ENCODE data around the gene ARF3. TPM values are rescaled to one million over a fixed set of nuclear protein-coding genes. Genes with fewer than 3 reads are reported as not detected.
"Not testable (repeated sequence)": the region's sequence is repeated elsewhere in the genome, so short reads cannot be mapped to it uniquely, and the experiment has no call there.

ARF3 gene
- total and polyA plus RNA-seq, 12 donors = 30.3 to 90.8 (median 53.8) TPM

DNA sequence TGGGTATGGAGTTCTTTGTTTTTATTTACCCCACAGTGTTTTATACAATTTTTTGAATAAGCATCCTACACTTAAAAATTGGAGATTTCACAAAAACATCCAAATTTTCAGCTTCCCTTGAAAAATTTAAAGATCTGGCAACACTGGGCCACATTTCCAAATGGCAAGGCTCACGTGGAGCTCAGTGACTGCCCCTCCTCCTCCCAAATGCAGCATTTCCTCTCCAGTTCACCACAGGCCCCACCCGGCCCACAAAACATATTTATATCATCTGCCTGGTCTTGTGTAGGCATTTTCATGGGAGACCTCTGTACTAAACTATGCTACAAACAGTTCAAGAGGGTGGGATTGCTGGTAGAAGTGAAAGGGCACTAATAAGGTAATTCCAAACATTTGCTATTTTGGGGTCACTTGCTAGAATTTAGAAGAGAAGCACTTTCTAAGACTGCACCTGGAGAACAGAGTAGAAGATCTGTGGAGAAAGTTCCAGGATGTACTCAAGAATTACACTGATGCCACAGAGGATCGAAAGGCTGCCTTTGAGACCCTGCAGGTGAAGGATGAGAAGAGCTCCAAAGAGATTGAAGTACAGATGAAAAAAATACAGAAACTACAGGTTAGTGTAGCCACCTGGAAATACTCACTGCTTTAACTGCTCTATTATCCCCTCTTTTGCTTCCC lies 39.3 kb downstream of the ARF3 start:
- ATAC-seq = no peak
- no peaks in the 10 kb centered on the region for H3K9me3 ChIP-seq
- H3K36me3 ChIP-seq = peaks cover 0 to 15% (median 0%) of the 10 kb centered on the region in 9 donors
- H3K4me1 ChIP-seq = peaks cover 0 to 10% (median 0%) of the 10 kb centered on the region in 9 donors
- H3K27me3 ChIP-seq = no peaks in the 10 kb centered on the region
- DNase-seq = no peak
- TF ChIP-seq, protein P1, sequence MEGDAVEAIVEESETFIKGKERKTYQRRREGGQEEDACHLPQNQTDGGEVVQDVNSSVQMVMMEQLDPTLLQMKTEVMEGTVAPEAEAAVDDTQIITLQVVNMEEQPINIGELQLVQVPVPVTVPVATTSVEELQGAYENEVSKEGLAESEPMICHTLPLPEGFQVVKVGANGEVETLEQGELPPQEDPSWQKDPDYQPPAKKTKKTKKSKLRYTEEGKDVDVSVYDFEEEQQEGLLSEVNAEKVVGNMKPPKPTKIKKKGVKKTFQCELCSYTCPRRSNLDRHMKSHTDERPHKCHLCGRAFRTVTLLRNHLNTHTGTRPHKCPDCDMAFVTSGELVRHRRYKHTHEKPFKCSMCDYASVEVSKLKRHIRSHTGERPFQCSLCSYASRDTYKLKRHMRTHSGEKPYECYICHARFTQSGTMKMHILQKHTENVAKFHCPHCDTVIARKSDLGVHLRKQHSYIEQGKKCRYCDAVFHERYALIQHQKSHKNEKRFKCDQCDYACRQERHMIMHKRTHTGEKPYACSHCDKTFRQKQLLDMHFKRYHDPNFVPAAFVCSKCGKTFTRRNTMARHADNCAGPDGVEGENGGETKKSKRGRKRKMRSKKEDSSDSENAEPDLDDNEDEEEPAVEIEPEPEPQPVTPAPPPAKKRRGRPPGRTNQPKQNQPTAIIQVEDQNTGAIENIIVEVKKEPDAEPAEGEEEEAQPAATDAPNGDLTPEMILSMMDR (IDR thresholded peaks at IDR 0.05) = no peak
- peak overlapping the region in 1 of 10 donors; percentile 72 for H3K27ac ChIP-seq
- WGBS, 2 donors = 55 to 67% methylated on average over 3 of the region's 3 CpGs
- intact Hi-C loops (cut with DNase I) = no loop called here
- H3K4me3 ChIP-seq = peak overlapping the region in 1 of 10 donors; percentile 20

DNA sequence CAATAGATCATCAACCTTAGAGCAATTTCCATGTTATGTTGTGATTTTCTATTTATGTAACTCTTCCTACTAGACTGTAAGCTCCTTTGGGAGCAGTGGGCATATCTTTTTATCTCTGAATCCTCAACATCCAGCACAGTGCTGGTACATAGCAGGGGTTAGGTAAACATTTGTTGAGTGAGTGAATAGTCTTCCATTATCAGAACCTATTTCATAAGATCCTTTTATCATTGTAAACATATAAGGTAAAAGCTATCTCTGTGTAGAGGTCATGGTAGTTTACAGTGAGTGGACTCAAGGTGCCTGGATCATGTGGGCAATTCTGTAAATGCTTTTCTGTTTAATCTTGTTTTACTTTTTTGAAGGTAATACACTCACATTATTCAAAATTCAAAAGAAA lies 47.1 kb downstream of the ARF3 start:
- H3K4me1 ChIP-seq = no peaks in the 10 kb centered on the region
- TF ChIP-seq, protein P1 (IDR thresholded peaks at IDR 0.05) = no peak
- H3K36me3 ChIP-seq = no peaks in the 10 kb centered on the region
- ATAC-seq (no peak), DNase-seq (no peak)
- intact Hi-C loops (cut with DNase I) = no loop called here
- no peak overlapping the region for H3K4me3 ChIP-seq
- no peaks in the 10 kb centered on the region for H3K9me3 ChIP-seq
- H3K27me3 ChIP-seq = no peaks in the 10 kb centered on the region
- H3K27ac ChIP-seq = no peak overlapping the region

DNA sequence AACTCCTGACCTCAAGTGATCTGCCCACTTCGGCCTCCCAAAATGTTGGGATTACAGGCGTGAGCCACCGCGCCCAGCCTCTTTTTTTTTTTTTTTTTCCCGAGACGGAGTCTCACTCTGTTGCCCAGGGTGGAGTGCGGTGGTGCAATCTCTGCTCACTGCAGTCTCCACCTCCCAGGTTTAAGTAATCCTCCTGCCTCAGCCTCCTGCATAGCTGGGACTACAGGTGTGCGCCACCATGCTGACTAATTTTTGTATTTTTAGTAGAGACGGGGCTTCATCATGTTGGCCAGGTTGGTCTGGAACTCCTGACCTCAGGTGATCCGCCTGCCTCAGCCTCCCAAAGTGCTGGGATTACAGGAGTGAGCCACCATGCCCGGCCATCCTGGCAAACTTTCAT lies 47.6 kb downstream of the ARF3 start:
- H3K36me3 ChIP-seq; H3K27ac ChIP-seq; intact Hi-C loops (cut with DNase I); ATAC-seq; H3K4me3 ChIP-seq; DNase-seq; H3K27me3 ChIP-seq; H3K4me1 ChIP-seq; H3K9me3 ChIP-seq: not testable (repeated sequence)
- WGBS, 2 donors = 85 to 89% methylated on average over 11 of the region's 11 CpGs

DNA sequence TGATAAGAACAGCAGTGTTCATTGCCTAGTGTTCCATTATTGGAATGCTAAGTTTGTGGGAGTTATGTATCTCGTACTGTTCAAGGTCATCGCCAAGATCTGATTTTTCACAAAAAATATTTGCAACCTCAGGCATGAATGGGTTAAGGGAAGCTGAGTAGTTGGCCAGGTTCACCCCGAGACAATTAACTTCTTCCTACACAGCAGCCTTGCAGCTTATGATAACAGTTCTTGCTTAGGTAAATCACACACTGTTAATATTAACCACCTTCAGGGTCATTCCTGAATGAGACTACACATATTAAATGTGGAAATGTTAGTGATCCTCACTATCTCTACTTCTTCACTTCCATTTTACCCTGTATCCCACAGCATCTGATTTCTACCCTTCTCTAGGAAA lies 50.0 kb downstream of the ARF3 start:
- 58 to 60% methylated on average over 3 of the region's 3 CpGs for WGBS, 2 donors

DNA sequence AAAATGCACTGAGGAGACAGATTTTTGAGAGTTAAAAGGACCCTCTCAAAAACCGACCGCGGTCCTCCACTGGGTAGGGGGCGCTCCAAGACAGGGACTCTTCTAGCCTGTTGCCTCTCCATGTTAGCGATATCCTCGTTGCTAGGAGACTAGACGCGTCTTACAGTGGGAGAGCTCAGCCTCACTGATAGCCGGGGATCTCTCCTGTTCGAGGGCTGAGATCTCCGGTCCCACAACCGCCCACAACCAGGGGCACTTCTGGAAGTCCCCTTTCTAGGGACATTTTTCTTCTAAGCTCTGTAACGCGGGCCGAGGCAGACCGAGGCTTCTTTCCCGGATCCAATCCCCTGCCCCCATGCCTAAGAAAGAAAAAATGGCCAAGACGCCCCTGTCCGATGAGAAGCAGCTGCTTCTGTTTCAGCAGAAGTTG lies 53.3 kb downstream of the ARF3 start:
- DNase-seq (peak; percentile 75 to 86), ATAC-seq (peak; percentile 85 to 96 (median 91))
- intact Hi-C loops (cut with DNase I) = no loop called here
- H3K36me3 ChIP-seq = no peaks in the 10 kb centered on the region
- peaks cover 0 to 15% (median 7%) of the 10 kb centered on the region in 9 donors for H3K4me1 ChIP-seq
- WGBS, 2 donors = 2% methylated on average over 19 of the region's 19 CpGs
- no peak overlapping the region for H3K27ac ChIP-seq
- peak overlapping the region; percentile 2 to 58 (median 49) for H3K4me3 ChIP-seq
- H3K9me3 ChIP-seq = no peaks in the 10 kb centered on the region
- TF ChIP-seq, protein P1 (IDR thresholded peaks at IDR 0.05) = peak; percentile 43 to 82 (median 71)
- no peaks in the 10 kb centered on the region for H3K27me3 ChIP-seq

More for the DNA sequence above, 50.0 kb downstream of the ARF3 start:
- Histone ChIP-seq H3K27me3 (no peaks in the 10 kb centered on the region), H3K36me3 (no peaks in the 10 kb centered on the region), H3K4me1 (peaks cover 0 to 15% (median 7%) of the 10 kb centered on the region in 9 donors), H3K9me3 (no peaks in the 10 kb centered on the region), H3K27ac (no peak overlapping the region), H3K4me3 (no peak overlapping the region)
- DNase-seq (no peak), ATAC-seq (no peak)
- TF ChIP-seq, protein P1 (IDR thresholded peaks at IDR 0.05) = no peak
- intact Hi-C loops (cut with DNase I) = no loop called here

All from heart right ventricle (tissue), 16 donors.